ENCODE data around the gene CCDC93. TPM values are rescaled to one million over a fixed set of nuclear protein-coding genes. Genes with fewer than 3 reads are reported as not detected.

Gene CCDC93
- total and polyA plus RNA-seq, 10 of the 15 experiments (the other 5 are each of a cell fraction or from before 2014, with no cell fraction given) = 3.6 to 27.2 (median 13.5) TPM

- no peaks in the 10 kb centered on the region for H3K9me3 ChIP-seq (replicated peaks; ENCODE audit: control insufficient read depth, insufficient read depth, low read length)
- no peak for TF ChIP-seq POLR2AphosphoS2 (IDR thresholded peaks at IDR 0.05; ENCODE audit: low read depth, low read length)
- no peak for TF ChIP-seq EGR1 (IDR thresholded peaks at IDR 0.05; ENCODE audit: borderline replicate concordance in 1 of 2, low read depth in 2 of 2, low read length in 2 of 2)
- TF ChIP-seq, protein P1, sequence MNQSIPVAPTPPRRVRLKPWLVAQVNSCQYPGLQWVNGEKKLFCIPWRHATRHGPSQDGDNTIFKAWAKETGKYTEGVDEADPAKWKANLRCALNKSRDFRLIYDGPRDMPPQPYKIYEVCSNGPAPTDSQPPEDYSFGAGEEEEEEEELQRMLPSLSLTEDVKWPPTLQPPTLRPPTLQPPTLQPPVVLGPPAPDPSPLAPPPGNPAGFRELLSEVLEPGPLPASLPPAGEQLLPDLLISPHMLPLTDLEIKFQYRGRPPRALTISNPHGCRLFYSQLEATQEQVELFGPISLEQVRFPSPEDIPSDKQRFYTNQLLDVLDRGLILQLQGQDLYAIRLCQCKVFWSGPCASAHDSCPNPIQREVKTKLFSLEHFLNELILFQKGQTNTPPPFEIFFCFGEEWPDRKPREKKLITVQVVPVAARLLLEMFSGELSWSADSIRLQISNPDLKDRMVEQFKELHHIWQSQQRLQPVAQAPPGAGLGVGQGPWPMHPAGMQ (IDR thresholded peaks at IDR 0.05; ENCODE audit: borderline replicate concordance) = no peak
- no peak for TF ChIP-seq ZBTB11 (CRISPR knock-in tag; IDR thresholded peaks at IDR 0.05)
- TF ChIP-seq LARP7 (IDR thresholded peaks at IDR 0.05) = no peak
- TF ChIP-seq, protein P2, sequence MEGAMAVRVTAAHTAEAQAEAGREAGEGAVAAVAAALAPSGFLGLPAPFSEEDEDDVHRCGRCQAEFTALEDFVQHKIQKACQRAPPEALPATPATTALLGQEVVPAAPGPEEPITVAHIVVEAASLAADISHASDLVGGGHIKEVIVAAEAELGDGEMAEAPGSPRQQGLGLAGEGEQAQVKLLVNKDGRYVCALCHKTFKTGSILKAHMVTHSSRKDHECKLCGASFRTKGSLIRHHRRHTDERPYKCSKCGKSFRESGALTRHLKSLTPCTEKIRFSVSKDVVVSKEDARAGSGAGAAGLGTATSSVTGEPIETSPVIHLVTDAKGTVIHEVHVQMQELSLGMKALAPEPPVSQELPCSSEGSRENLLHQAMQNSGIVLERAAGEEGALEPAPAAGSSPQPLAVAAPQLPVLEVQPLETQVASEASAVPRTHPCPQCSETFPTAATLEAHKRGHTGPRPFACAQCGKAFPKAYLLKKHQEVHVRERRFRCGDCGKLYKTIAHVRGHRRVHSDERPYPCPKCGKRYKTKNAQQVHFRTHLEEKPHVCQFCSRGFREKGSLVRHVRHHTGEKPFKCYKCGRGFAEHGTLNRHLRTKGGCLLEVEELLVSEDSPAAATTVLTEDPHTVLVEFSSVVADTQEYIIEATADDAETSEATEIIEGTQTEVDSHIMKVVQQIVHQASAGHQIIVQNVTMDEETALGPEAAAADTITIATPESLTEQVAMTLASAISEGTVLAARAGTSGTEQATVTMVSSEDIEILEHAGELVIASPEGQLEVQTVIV (IDR thresholded peaks at IDR 0.05; ENCODE audit: borderline replicate concordance, partially characterized antibody) = no peak
- TF ChIP-seq PKNOX1 (IDR thresholded peaks at IDR 0.05) = no peak
- TF ChIP-seq ELK1 (IDR thresholded peaks at IDR 0.05; ENCODE audit: low read depth, low read length) = no peak
- no peak for TF ChIP-seq MEF2B (IDR thresholded peaks at IDR 0.05; ENCODE audit: partially characterized antibody, poor library complexity, severe bottlenecking)
- no peak for TF ChIP-seq RUNX3 (IDR thresholded peaks at IDR 0.05; ENCODE audit: low read length)
- no peak for TF ChIP-seq YBX1 (IDR thresholded peaks at IDR 0.05)
- SMC1A ChIA-PET (ENCODE audit: uncharacterized antibody, unreplicated experiment) = no interaction called here
- H3K4me3 ChIP-seq = no peak overlapping the region
- no peak overlapping the region for H3K9ac ChIP-seq (ENCODE audit: control insufficient read depth, insufficient read depth, low read length)
- intact Hi-C loops (cut with micrococcal nuclease; ENCODE audit: unreplicated experiment) = no loop called here
- H3K79me2 ChIP-seq (ENCODE audit: control insufficient read depth, insufficient read depth, low read length) = no peaks in the 10 kb centered on the region
- BruUV-seq (replicated peaks) = no TSS peak
- RAD21 ChIA-PET (ENCODE audit: unreplicated experiment) = no interaction called here
- H3K27ac ChIP-seq (ENCODE audit: control insufficient read depth, insufficient read depth) = no peak overlapping the region
- H3K4me1 ChIP-seq (ENCODE audit: control insufficient read depth, insufficient read depth, low read length) = no peaks in the 10 kb centered on the region
- CTCF ChIA-PET = interaction anchor here (9.9 kb wide), 1 partner anchor 20 kb away, joined by 92 read pairs; no protein-coding TSS in a partner anchor
- POLR2A ChIA-PET = no interaction called here
- no peak overlapping the region for H3K4me2 ChIP-seq (ENCODE audit: control insufficient read depth, insufficient read depth)
- DNase-seq (ENCODE audit: low read depth, low spot score) = no peak
- H2AFZ ChIP-seq (ENCODE audit: control insufficient read depth, low read depth, low read length) = no peak overlapping the region
- H4K20me1 ChIP-seq (ENCODE audit: control insufficient read depth, insufficient read depth) = no peaks in the 10 kb centered on the region
- ATAC-seq = no peak
- no peaks in the 10 kb centered on the region for H3K27me3 ChIP-seq (replicated peaks in 1 of 2; ENCODE audit: control insufficient read depth in 2 of 2, insufficient read depth in 2 of 2, low read length in 1 of 2)
- H3K36me3 ChIP-seq (ENCODE audit: control insufficient read depth in 2 of 2, insufficient read depth in 2 of 2, low read length in 1 of 2) = peaks cover 0 to 16% of the 10 kb centered on the region in 2 experiments
- in situ Hi-C loops (cut with MboI) = no loop called here
- no peak for FAIRE-seq
- 78% methylated on average over 3 of the region's 3 CpGs for WGBS (ENCODE audit: insufficient coverage, insufficient replicate concordance, low lambda C conversion rate, missing lambda C conversion rate)
Observed at GRCh38 chr2:117983040-117983439, 30.8 kb downstream of the CCDC93 start.

Measured in GM12878 (cell line).